ENCODE data around the gene RAPGEF4. TPM values are rescaled to one million over a fixed set of nuclear protein-coding genes. Genes with fewer than 3 reads are reported as not detected.

RAPGEF4 gene
- polyA plus RNA-seq, 3 donors: not detected

DNA sequence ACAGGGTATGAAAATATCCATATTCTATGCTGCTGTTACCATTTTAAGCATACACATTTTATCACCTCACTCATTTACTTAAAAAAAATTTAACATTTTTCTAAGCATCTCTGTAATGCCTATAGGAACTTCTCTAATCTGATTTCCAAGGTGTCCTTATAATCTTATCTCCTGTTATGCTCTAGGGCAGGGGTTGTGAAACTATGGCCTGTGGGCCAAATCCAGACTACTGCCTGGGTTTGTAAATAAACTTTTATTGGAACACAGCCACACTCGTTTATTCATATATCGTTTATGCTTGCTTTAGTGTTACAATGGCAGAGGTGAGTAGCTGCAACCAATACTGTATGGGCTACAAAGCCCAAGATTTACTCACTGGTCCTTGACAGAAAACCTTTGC lies 151.6 kb downstream of the RAPGEF4 start:
- H3K4me1 ChIP-seq (ENCODE audit: control insufficient read depth in 1 of 2, insufficient read depth in 2 of 2, low read length in 2 of 2): no peaks in the 10 kb centered on the region
- no peak overlapping the region for H2AFZ ChIP-seq (ENCODE audit: insufficient read depth, low read depth, low read length, poor library complexity, severe bottlenecking)
- H3K9me3 Mint-ChIP-seq: no peaks in the 10 kb centered on the region
- no peaks in the 10 kb centered on the region for H3K4me1 Mint-ChIP-seq
- DNase-seq: no peak
- H3K4me2 ChIP-seq (replicated peaks; ENCODE audit: extremely low read depth, low read length, poor library complexity, severe bottlenecking): no peak overlapping the region
- H3K27me3 ChIP-seq (ENCODE audit: control insufficient read depth in 2 of 2, insufficient read depth in 2 of 2, low read length in 2 of 2): peaks cover 0 to 8% of the 10 kb centered on the region in 2 donors
- no peak overlapping the region for H3K27ac Mint-ChIP-seq
- no peaks in the 10 kb centered on the region for H3K79me2 ChIP-seq (ENCODE audit: insufficient read depth, low read length)
- no peak overlapping the region for H3K9ac ChIP-seq (ENCODE audit: insufficient read depth, low read length, poor library complexity, severe bottlenecking)
- no peaks in the 10 kb centered on the region for H3K9me3 ChIP-seq (replicated peaks in 1 of 2; ENCODE audit: control insufficient read depth in 1 of 2, insufficient read depth in 1 of 2, low read length in 2 of 2)
- no peak overlapping the region for H3K27ac ChIP-seq (ENCODE audit: low read depth in 1 of 2, low read length in 2 of 2)
- intact Hi-C loops (cut with micrococcal nuclease): no loop called here
- peaks cover 10 to 21% (median 10%) of the 10 kb centered on the region in 3 donors for H3K27me3 Mint-ChIP-seq (ENCODE audit: low read depth in 3 of 3)
- no peak for TF ChIP-seq CTCF (IDR thresholded peaks at IDR 0.05)
- H3K36me3 ChIP-seq (replicated peaks in 1 of 2; ENCODE audit: control insufficient read depth in 1 of 2, insufficient read depth in 2 of 2, low read length in 2 of 2): no peaks in the 10 kb centered on the region
- no CpG with 5 or more reads among the region's 2 CpGs for WGBS (ENCODE audit: insufficient coverage)
- no peaks in the 10 kb centered on the region for H4K20me1 ChIP-seq (ENCODE audit: insufficient read depth, low read length)
- no peak overlapping the region for H3K4me3 ChIP-seq (replicated peaks in 1 of 3; ENCODE audit: low read depth in 2 of 3, low read length in 3 of 3)
- no peak overlapping the region for H3K4me3 Mint-ChIP-seq
- H3K36me3 Mint-ChIP-seq: no peaks in the 10 kb centered on the region

- H3K9me3 Mint-ChIP-seq: no peaks in the 10 kb centered on the region
- H2AFZ ChIP-seq (ENCODE audit: insufficient read depth, low read depth, low read length, poor library complexity, severe bottlenecking): no peak overlapping the region
- peaks cover 2 to 8% of the 10 kb centered on the region in 2 donors for H3K27me3 ChIP-seq (ENCODE audit: control insufficient read depth in 2 of 2, insufficient read depth in 2 of 2, low read length in 2 of 2)
- no peaks in the 10 kb centered on the region for H3K4me1 Mint-ChIP-seq
- no peak overlapping the region for H3K27ac ChIP-seq (ENCODE audit: low read depth in 1 of 2, low read length in 2 of 2)
- no peaks in the 10 kb centered on the region for H3K9me3 ChIP-seq (replicated peaks in 1 of 2; ENCODE audit: control insufficient read depth in 1 of 2, insufficient read depth in 1 of 2, low read length in 2 of 2)
- no peak for TF ChIP-seq CTCF (IDR thresholded peaks at IDR 0.05)
- intact Hi-C loops (cut with micrococcal nuclease): no loop called here
- no peaks in the 10 kb centered on the region for H3K79me2 ChIP-seq (ENCODE audit: insufficient read depth, low read length)
- H3K36me3 ChIP-seq (replicated peaks in 1 of 2; ENCODE audit: control insufficient read depth in 1 of 2, insufficient read depth in 2 of 2, low read length in 2 of 2): no peaks in the 10 kb centered on the region
- H3K4me2 ChIP-seq (replicated peaks; ENCODE audit: extremely low read depth, low read length, poor library complexity, severe bottlenecking): no peak overlapping the region
- H4K20me1 ChIP-seq (ENCODE audit: insufficient read depth, low read length): no peaks in the 10 kb centered on the region
- H3K9ac ChIP-seq (ENCODE audit: insufficient read depth, low read length, poor library complexity, severe bottlenecking): no peak overlapping the region
- DNase-seq: no peak
- no peaks in the 10 kb centered on the region for H3K4me1 ChIP-seq (ENCODE audit: control insufficient read depth in 1 of 2, insufficient read depth in 2 of 2, low read length in 2 of 2)
- H3K4me3 Mint-ChIP-seq: no peak overlapping the region
- no peak overlapping the region for H3K4me3 ChIP-seq (replicated peaks in 1 of 3; ENCODE audit: low read depth in 2 of 3, low read length in 3 of 3)
- WGBS (ENCODE audit: insufficient coverage): no CpG with 5 or more reads among the region's 10 CpGs
- H3K36me3 Mint-ChIP-seq: no peaks in the 10 kb centered on the region
- H3K27ac Mint-ChIP-seq: no peak overlapping the region
- peaks cover 16 to 31% (median 16%) of the 10 kb centered on the region in 3 donors for H3K27me3 Mint-ChIP-seq (ENCODE audit: low read depth in 3 of 3)
These were observed 153.3 kb downstream of the RAPGEF4 start for GRCh38 chr2:172888714-172889669.
